ENCODE measurements around the gene TEN1. TPM values are rescaled to one million over a fixed set of nuclear protein-coding genes. Genes with fewer than 3 reads are reported as not detected.
"Not testable (repeated sequence)": the region's sequence is repeated elsewhere in the genome, so short reads cannot be mapped to it uniquely, and the experiment has no call there.

TEN1 gene
- total and polyA plus RNA-seq, 4 donors = 8.9 to 19.7 (median 16.9) TPM

- ATAC-seq (ENCODE audit: low FRiP score) = no peak
- WGBS, 2 donors = 46 to 50% methylated on average over 22 of the region's 22 CpGs
- DNase-seq = no peak
- Histone ChIP-seq H3K4me3 (ENCODE audit: low read length in 2 of 2) (no peak overlapping the region), H3K36me3 (ENCODE audit: control insufficient read depth in 1 of 2, insufficient read depth in 2 of 2, low read length in 1 of 2) (peaks cover 0 to 13% of the 10 kb centered on the region in 2 donors), H3K9me3 (ENCODE audit: control insufficient read depth, low read length) (no peaks in the 10 kb centered on the region), H3K4me1 (ENCODE audit: control insufficient read depth in 1 of 2, insufficient read depth in 2 of 2, low read length in 2 of 2) (no peaks in the 10 kb centered on the region), H3K27me3 (ENCODE audit: control insufficient read depth in 1 of 2, insufficient read depth in 2 of 2, low read length in 1 of 2) (no peaks in the 10 kb centered on the region), H3K27ac (ENCODE audit: low read depth in 1 of 2, low read length in 2 of 2) (no peak overlapping the region)
- intact Hi-C loops (cut with DNase I) = no loop called here
Measured at GRCh38 chr17:76036497-76037261, 57.6 kb downstream of the TEN1 start.

- H3K36me3 ChIP-seq (ENCODE audit: control insufficient read depth in 1 of 2, insufficient read depth in 2 of 2, low read length in 1 of 2) = peaks cover 0 to 14% of the 10 kb centered on the region in 2 donors
- DNase-seq (no peak), ATAC-seq (ENCODE audit: low FRiP score) (no peak)
- no peaks in the 10 kb centered on the region for H3K27me3 ChIP-seq (ENCODE audit: control insufficient read depth in 1 of 2, insufficient read depth in 2 of 2, low read length in 1 of 2)
- H3K9me3 ChIP-seq (ENCODE audit: control insufficient read depth, low read length) = no peaks in the 10 kb centered on the region
- H3K27ac ChIP-seq (ENCODE audit: low read depth in 1 of 2, low read length in 2 of 2) = no peak overlapping the region
- intact Hi-C loops (cut with DNase I) = no loop called here
- no peak overlapping the region for H3K4me3 ChIP-seq (ENCODE audit: low read length in 2 of 2)
- WGBS, 2 donors = 69 to 75% methylated on average over 3 of the region's 3 CpGs
- no peaks in the 10 kb centered on the region for H3K4me1 ChIP-seq (ENCODE audit: control insufficient read depth in 1 of 2, insufficient read depth in 2 of 2, low read length in 2 of 2)
Measured at GRCh38 chr17:76038050-76038449, 59.0 kb downstream of the TEN1 start.

GRCh38 chr17:76039121-76039520 lies 60.1 kb downstream of the TEN1 start:
- 57 to 59% methylated on average over 6 of the region's 6 CpGs for WGBS, 2 donors
- H3K9me3 ChIP-seq (ENCODE audit: control insufficient read depth, low read length) = no peaks in the 10 kb centered on the region
- peaks cover 4 to 21% of the 10 kb centered on the region in 2 donors for H3K36me3 ChIP-seq (ENCODE audit: control insufficient read depth in 1 of 2, insufficient read depth in 2 of 2, low read length in 1 of 2)
- intact Hi-C loops (cut with DNase I) = no loop called here
- ATAC-seq (ENCODE audit: low FRiP score) (no peak), DNase-seq (no peak)
- H3K27ac ChIP-seq (ENCODE audit: low read depth in 1 of 2, low read length in 2 of 2) = no peak overlapping the region
- H3K4me3 ChIP-seq (ENCODE audit: low read length in 2 of 2) = no peak overlapping the region
- H3K27me3 ChIP-seq (ENCODE audit: control insufficient read depth in 1 of 2, insufficient read depth in 2 of 2, low read length in 1 of 2) = no peaks in the 10 kb centered on the region
- H3K4me1 ChIP-seq (ENCODE audit: control insufficient read depth in 1 of 2, insufficient read depth in 2 of 2, low read length in 2 of 2) = no peaks in the 10 kb centered on the region

- DNase-seq = no peak
- Histone ChIP-seq H3K27me3 (ENCODE audit: control insufficient read depth in 1 of 2, insufficient read depth in 2 of 2, low read length in 1 of 2) (no peaks in the 10 kb centered on the region), H3K4me1 (ENCODE audit: control insufficient read depth in 1 of 2, insufficient read depth in 2 of 2, low read length in 2 of 2) (no peaks in the 10 kb centered on the region), H3K4me3 (ENCODE audit: low read length in 2 of 2) (no peak overlapping the region), H3K9me3 (ENCODE audit: control insufficient read depth, low read length) (no peaks in the 10 kb centered on the region), H3K27ac (ENCODE audit: low read depth in 1 of 2, low read length in 2 of 2) (no peak overlapping the region), H3K36me3 (ENCODE audit: control insufficient read depth in 1 of 2, insufficient read depth in 2 of 2, low read length in 1 of 2) (peaks cover 9 to 24% of the 10 kb centered on the region in 2 donors)
- no peak for ATAC-seq (ENCODE audit: low FRiP score)
- WGBS, 2 donors = 72 to 75% methylated on average over 6 of the region's 6 CpGs
- intact Hi-C loops (cut with DNase I) = no loop called here
Measured at GRCh38 chr17:76040376-76040775, 61.3 kb downstream of the TEN1 start.

- WGBS, 2 donors = 95 to 98% methylated on average over 3 of the region's 3 CpGs
- ATAC-seq (ENCODE audit: low FRiP score); H3K27ac ChIP-seq (ENCODE audit: low read depth in 1 of 2, low read length in 2 of 2); intact Hi-C loops (cut with DNase I); H3K9me3 ChIP-seq (ENCODE audit: control insufficient read depth, low read length); H3K4me3 ChIP-seq (ENCODE audit: low read length in 2 of 2); DNase-seq; H3K4me1 ChIP-seq (ENCODE audit: control insufficient read depth in 1 of 2, insufficient read depth in 2 of 2, low read length in 2 of 2); H3K27me3 ChIP-seq (ENCODE audit: control insufficient read depth in 1 of 2, insufficient read depth in 2 of 2, low read length in 1 of 2): not testable (repeated sequence)
- peaks cover 10 to 28% of the 10 kb centered on the region in 2 donors for H3K36me3 ChIP-seq (ENCODE audit: control insufficient read depth in 1 of 2, insufficient read depth in 2 of 2, low read length in 1 of 2)
Measured at GRCh38 chr17:76042868-76043267, 63.8 kb downstream of the TEN1 start.

- intact Hi-C loops (cut with DNase I); H3K27me3 ChIP-seq (ENCODE audit: control insufficient read depth in 1 of 2, insufficient read depth in 2 of 2, low read length in 1 of 2); H3K9me3 ChIP-seq (ENCODE audit: control insufficient read depth, low read length); H3K4me3 ChIP-seq (ENCODE audit: low read length in 2 of 2); ATAC-seq (ENCODE audit: low FRiP score); H3K4me1 ChIP-seq (ENCODE audit: control insufficient read depth in 1 of 2, insufficient read depth in 2 of 2, low read length in 2 of 2); H3K27ac ChIP-seq (ENCODE audit: low read depth in 1 of 2, low read length in 2 of 2); DNase-seq: not testable (repeated sequence)
- 71% methylated on average over 11 of the region's 11 CpGs for WGBS, 2 donors
- peaks cover 19 to 31% of the 10 kb centered on the region in 2 donors for H3K36me3 ChIP-seq (ENCODE audit: control insufficient read depth in 1 of 2, insufficient read depth in 2 of 2, low read length in 1 of 2)
Measured at GRCh38 chr17:76044475-76045007, 65.5 kb downstream of the TEN1 start.

- intact Hi-C loops (cut with DNase I) = no loop called here
- peaks cover 24% of the 10 kb centered on the region in 2 donors for H3K36me3 ChIP-seq (ENCODE audit: control insufficient read depth in 1 of 2, insufficient read depth in 2 of 2, low read length in 1 of 2)
- H3K9me3 ChIP-seq (ENCODE audit: control insufficient read depth, low read length) = no peaks in the 10 kb centered on the region
- H3K27ac ChIP-seq (ENCODE audit: low read depth in 1 of 2, low read length in 2 of 2) = no peak overlapping the region
- H3K4me1 ChIP-seq (ENCODE audit: control insufficient read depth in 1 of 2, insufficient read depth in 2 of 2, low read length in 2 of 2) = no peaks in the 10 kb centered on the region
- H3K4me3 ChIP-seq (ENCODE audit: low read length in 2 of 2) = no peak overlapping the region
- H3K27me3 ChIP-seq (ENCODE audit: control insufficient read depth in 1 of 2, insufficient read depth in 2 of 2, low read length in 1 of 2) = no peaks in the 10 kb centered on the region
- no peak for ATAC-seq (ENCODE audit: low FRiP score)
- DNase-seq = no peak
- 80 to 86% methylated on average over 8 of the region's 8 CpGs for WGBS, 2 donors
Measured at GRCh38 chr17:76046064-76046463, 67.0 kb downstream of the TEN1 start.

GRCh38 chr17:76048025-76048605 lies 69.1 kb downstream of the TEN1 start:
- Histone ChIP-seq H3K4me1 (ENCODE audit: control insufficient read depth in 1 of 2, insufficient read depth in 2 of 2, low read length in 2 of 2) (no peaks in the 10 kb centered on the region), H3K27me3 (ENCODE audit: control insufficient read depth in 1 of 2, insufficient read depth in 2 of 2, low read length in 1 of 2) (no peaks in the 10 kb centered on the region), H3K27ac (ENCODE audit: low read depth in 1 of 2, low read length in 2 of 2) (no peak overlapping the region), H3K9me3 (ENCODE audit: control insufficient read depth, low read length) (no peaks in the 10 kb centered on the region), H3K4me3 (ENCODE audit: low read length in 2 of 2) (no peak overlapping the region), H3K36me3 (ENCODE audit: control insufficient read depth in 1 of 2, insufficient read depth in 2 of 2, low read length in 1 of 2) (peaks cover 18 to 24% of the 10 kb centered on the region in 2 donors)
- no peak for ATAC-seq (ENCODE audit: low FRiP score)
- peak in 1 of 2 donors; percentile 3 for DNase-seq
- 80 to 83% methylated on average over 9 of the region's 9 CpGs for WGBS, 2 donors
- intact Hi-C loops (cut with DNase I) = no loop called here

GRCh38 chr17:76048711-76049110 lies 69.7 kb downstream of the TEN1 start:
- ATAC-seq (ENCODE audit: low FRiP score) = no peak
- H3K4me3 ChIP-seq (ENCODE audit: low read length in 2 of 2) = no peak overlapping the region
- H3K9me3 ChIP-seq (ENCODE audit: control insufficient read depth, low read length) = no peaks in the 10 kb centered on the region
- 84 to 86% methylated on average over 9 of the region's 9 CpGs for WGBS, 2 donors
- no peaks in the 10 kb centered on the region for H3K27me3 ChIP-seq (ENCODE audit: control insufficient read depth in 1 of 2, insufficient read depth in 2 of 2, low read length in 1 of 2)
- no peaks in the 10 kb centered on the region for H3K4me1 ChIP-seq (ENCODE audit: control insufficient read depth in 1 of 2, insufficient read depth in 2 of 2, low read length in 2 of 2)
- no peak for DNase-seq
- no peak overlapping the region for H3K27ac ChIP-seq (ENCODE audit: low read depth in 1 of 2, low read length in 2 of 2)
- intact Hi-C loops (cut with DNase I) = no loop called here
- peaks cover 16 to 20% of the 10 kb centered on the region in 2 donors for H3K36me3 ChIP-seq (ENCODE audit: control insufficient read depth in 1 of 2, insufficient read depth in 2 of 2, low read length in 1 of 2)

Measured in aorta (tissue), 5 donors.